GM23338 (cell line): Measurements from ENCODE around the gene EHBP1L1.

ENCODE experiments used
- CREB1 ChIP-seq: fragments of 250-450 bp; sonication (Bioruptor Pico); IDR thresholded peaks from 2 replicates; pipeline ENCODE4 v1.5.0; 2020; ENCODE audit warnings: low read depth, mild to moderate bottlenecking, moderate library complexity
- CTCF ChIP-seq, 2 experiments: fragments of 200-600 bp in 1 of 2; sonication (generic) in 1 of 2; conservative IDR thresholded peaks; 2 replicates each; pipeline versions ENCODE4 v1.5.1 to v1.6.1; 2016 to 2017; ENCODE audit warnings: antibody characterized with exemption in 2 of 2, low read depth in 2 of 2, mild to moderate bottlenecking in 2 of 2, moderate library complexity in 1 of 2
- ETS1 ChIP-seq: IDR thresholded peaks from 2 replicates; pipeline ENCODE4 v1.6.1; 2016; ENCODE audit warnings: antibody characterized with exemption
- EZH2 ChIP-seq: fragments of 200-600 bp; sonication (generic); IDR thresholded peaks from one replicate; pipeline ENCODE4 v1.8.0; 2017; ENCODE audit warnings: antibody characterized with exemption, mild to moderate bottlenecking, low read depth; ENCODE audit not compliant: unreplicated experiment
- EZH2phosphoT487 ChIP-seq: fragments of 200-600 bp; sonication (generic); IDR thresholded peaks from one replicate; pipeline ENCODE4 v1.8.1; 2018; ENCODE audit warnings: antibody characterized with exemption; ENCODE audit not compliant: unreplicated experiment
- JUNB ChIP-seq: IDR thresholded peaks from one replicate; pipeline ENCODE4 v1.6.1; 2016; ENCODE audit warnings: antibody characterized with exemption; ENCODE audit not compliant: unreplicated experiment
- NANOG ChIP-seq: IDR thresholded peaks from 2 replicates; pipeline ENCODE4 v1.6.1; 2016; ENCODE audit warnings: antibody characterized with exemption, borderline replicate concordance
- POLR2AphosphoS5 ChIP-seq: IDR thresholded peaks from 2 replicates; pipeline ENCODE4 v1.6.1; 2016; ENCODE audit warnings: antibody characterized with exemption, low read depth
- REST ChIP-seq: IDR thresholded peaks from one replicate; pipeline ENCODE4 v1.6.1; 2018; ENCODE audit warnings: antibody characterized with exemption; ENCODE audit not compliant: unreplicated experiment
- STAT1 ChIP-seq: IDR thresholded peaks from one replicate; pipeline ENCODE4 v1.6.1; 2016; ENCODE audit warnings: antibody characterized with exemption; ENCODE audit not compliant: unreplicated experiment
- ZNF331 ChIP-seq: fragments of 250-450 bp; sonication (Bioruptor Pico); IDR thresholded peaks from 2 replicates; pipeline ENCODE4 v1.5.0; 2020; ENCODE audit warnings: low read depth, mild to moderate bottlenecking, moderate library complexity
- ZNF462 ChIP-seq: fragments of 250-450 bp; sonication (Bioruptor Pico); IDR thresholded peaks from 2 replicates; pipeline ENCODE4 v1.5.0; 2020; ENCODE audit warnings: mild to moderate bottlenecking, moderate library complexity

- TF ChIP-seq CTCF (conservative IDR thresholded peaks at IDR 0.05; ENCODE audit: low read depth in 2 of 2), result peak; percentile 75 to 91
- TF ChIP-seq EZH2phosphoT487, result no peak
- TF ChIP-seq EZH2, result no peak
- no peak for TF ChIP-seq ETS1
- no peak for TF ChIP-seq JUNB
- TF ChIP-seq REST, result no peak
- TF ChIP-seq POLR2AphosphoS5, result no peak
- TF ChIP-seq CREB1 (CRISPR knock-in tag), result no peak
- TF ChIP-seq ZNF462, result no peak
- no peak for TF ChIP-seq ZNF331 (CRISPR knock-in tag)
- no peak for TF ChIP-seq STAT1
- no peak for TF ChIP-seq NANOG
These were observed 12.6 kb downstream of the EHBP1L1 start for GRCh38 chr11:65588199-65589054.
